GM13976 (cell line): ENCODE data around the gene CUZD1.

Experiments used
- DNase-seq: peaks from one replicate; pipeline ENCODE4 v3.0.0; 2012; ENCODE audit warnings: low spot score
- in situ Hi-C: fragments of 300-500 bp; cut with MboI; formaldehyde crosslinking; loops from one replicate; pipeline ENCODE4 v1.12.0; 2022; ENCODE audit warnings: low sequenced_read_pairs, mixed read lengths, inconsistent platforms; ENCODE audit not compliant: unreplicated experiment
- TF ChIP-seq, protein P1 (sequence below): IDR thresholded peaks from 2 replicates; pipeline ENCODE4 v1.5.1; 2012; ENCODE audit warnings: borderline replicate concordance, mild to moderate bottlenecking; ENCODE audit not compliant: insufficient read depth; ENCODE audit errors: extremely low read depth, missing control alignments, control extremely low read depth

The CUZD1 gene

DNA sequence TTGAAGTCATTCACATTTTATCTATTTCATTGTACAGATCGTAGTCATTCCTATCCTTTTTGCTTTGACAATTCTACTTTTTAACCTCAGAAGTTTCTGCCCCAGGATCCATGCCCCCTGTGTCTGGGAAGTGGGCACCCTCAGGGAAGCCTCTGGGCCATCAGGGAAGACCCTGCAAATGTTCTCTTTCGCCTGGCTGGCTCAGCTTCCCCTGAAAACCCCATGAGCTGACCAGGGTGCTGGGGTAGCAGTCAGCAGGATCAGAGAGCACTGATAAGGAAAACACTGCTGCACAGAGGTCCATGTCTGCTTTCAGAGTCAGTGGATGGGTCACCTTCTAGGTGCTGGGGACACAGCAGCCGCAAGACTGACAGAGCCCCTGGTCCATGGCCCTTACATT is 23.8 kb downstream of the CUZD1 start:
- in situ Hi-C loops: no loop called here
- TF ChIP-seq, protein P1, sequence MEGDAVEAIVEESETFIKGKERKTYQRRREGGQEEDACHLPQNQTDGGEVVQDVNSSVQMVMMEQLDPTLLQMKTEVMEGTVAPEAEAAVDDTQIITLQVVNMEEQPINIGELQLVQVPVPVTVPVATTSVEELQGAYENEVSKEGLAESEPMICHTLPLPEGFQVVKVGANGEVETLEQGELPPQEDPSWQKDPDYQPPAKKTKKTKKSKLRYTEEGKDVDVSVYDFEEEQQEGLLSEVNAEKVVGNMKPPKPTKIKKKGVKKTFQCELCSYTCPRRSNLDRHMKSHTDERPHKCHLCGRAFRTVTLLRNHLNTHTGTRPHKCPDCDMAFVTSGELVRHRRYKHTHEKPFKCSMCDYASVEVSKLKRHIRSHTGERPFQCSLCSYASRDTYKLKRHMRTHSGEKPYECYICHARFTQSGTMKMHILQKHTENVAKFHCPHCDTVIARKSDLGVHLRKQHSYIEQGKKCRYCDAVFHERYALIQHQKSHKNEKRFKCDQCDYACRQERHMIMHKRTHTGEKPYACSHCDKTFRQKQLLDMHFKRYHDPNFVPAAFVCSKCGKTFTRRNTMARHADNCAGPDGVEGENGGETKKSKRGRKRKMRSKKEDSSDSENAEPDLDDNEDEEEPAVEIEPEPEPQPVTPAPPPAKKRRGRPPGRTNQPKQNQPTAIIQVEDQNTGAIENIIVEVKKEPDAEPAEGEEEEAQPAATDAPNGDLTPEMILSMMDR: no peak
- no peak for DNase-seq

DNA sequence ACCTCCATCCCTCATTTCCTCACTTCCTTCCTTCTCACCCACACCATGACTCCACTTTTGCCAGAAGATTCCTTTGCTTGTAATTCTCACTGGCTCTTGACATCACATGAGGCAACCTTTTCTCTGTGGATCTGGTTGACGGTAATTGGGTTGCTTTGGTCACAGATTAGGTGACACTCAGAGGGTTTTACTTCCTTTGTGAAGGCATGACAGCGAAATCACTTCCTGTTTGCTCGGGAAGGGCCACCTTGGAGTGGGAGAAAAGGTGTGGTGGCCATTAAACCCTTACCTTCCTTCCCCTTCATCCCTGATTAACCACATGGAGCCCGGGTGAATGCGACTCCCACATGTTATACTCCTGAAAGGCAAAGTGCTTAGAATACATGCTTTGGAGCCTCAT is 30.2 kb downstream of the CUZD1 start:
- DNase-seq: no peak
- TF ChIP-seq, protein P1: no peak
- in situ Hi-C loops: no loop called here

DNA sequence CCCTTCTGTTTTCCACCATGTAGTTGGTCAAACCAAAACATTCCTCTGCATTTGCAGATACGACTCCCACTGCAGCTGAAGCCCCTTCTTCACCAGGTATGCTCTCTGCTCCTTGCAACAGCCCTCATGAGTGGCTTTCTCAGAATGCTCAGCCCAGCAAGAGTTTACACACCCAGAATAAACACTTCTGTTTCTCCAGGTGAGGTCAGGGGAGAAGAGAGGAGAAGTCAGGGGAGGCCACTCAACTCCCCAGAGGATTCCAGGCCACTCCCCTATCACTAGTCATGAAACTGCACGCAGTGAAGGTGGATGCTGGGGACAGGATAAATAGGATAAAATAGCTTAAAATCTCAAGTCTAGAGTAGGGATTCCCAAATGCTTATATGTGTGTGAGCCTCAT is 31.2 kb downstream of the CUZD1 start:
- TF ChIP-seq, protein P1: no peak
- no peak for DNase-seq
- in situ Hi-C loops: no loop called here

DNA sequence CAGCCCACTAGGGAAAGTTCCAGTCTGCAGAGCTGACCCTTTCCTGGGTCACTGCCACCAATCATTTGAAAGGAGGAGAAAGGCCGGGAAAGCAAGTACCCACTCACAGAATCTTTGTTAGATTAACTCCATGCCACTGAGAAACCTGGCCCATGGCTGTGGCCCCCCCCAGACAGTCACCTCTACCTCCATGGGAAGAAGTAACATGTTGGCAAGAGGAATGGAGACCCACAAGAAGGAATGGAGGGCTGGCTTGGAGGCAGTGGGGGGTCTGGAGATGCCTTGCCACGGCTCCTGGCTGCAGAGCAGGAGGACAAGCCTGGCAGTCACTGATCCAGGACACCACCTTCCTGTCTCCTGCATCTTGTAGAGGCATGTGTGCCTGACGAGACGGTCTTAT is 32.9 kb downstream of the CUZD1 start:
- in situ Hi-C loops: no loop called here
- no peak for DNase-seq
- TF ChIP-seq, protein P1: no peak

DNA sequence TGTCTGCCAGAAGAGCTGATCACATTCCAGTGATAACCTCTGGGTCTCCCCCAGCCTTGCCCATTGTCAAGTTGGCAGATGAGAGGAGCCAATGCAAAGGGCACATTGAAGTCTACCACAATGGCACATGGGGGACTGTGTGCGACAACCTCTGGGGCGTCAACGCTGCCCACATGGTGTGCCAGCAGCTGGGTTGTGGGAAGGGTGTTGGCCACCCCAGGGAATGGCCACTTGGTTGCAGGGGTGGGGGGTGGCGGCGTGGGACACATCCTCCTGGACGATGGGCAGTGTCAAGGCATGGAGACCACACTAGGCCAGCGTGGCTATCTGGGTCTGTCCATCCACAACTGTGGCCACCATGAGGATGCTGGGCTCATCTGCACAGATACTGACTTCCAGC is 43.4 kb downstream of the CUZD1 start:
- DNase-seq: no peak
- in situ Hi-C loops: no loop called here
- TF ChIP-seq, protein P1: no peak

DNA sequence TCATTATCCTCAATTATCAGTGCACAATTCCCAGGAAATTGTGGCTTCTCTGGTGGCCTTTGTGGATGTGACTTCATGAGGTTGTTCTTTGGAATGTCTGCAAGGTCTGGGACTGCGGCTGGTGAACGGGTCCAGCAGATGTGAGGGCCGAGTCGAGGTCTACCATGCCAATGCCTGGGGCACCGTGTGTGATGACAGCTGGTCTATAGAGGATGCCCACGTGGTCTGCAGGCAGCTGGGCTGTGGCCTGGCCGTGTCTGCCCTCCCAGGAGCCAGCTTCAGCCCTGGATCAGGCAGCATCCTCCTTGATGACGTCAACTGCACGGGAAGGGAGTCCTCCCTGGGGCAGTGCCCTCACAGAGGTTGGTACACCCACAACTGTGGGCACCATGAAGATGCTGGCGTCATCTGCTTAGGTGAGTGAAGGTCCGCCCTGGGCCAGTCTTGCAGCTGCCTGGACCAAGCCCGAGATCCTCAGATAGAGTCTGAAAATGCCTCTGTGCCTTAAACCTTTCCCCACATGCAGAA is 46.9 kb downstream of the CUZD1 start:
- TF ChIP-seq, protein P1: no peak
- DNase-seq: no peak
- in situ Hi-C loops: no loop called here

DNA sequence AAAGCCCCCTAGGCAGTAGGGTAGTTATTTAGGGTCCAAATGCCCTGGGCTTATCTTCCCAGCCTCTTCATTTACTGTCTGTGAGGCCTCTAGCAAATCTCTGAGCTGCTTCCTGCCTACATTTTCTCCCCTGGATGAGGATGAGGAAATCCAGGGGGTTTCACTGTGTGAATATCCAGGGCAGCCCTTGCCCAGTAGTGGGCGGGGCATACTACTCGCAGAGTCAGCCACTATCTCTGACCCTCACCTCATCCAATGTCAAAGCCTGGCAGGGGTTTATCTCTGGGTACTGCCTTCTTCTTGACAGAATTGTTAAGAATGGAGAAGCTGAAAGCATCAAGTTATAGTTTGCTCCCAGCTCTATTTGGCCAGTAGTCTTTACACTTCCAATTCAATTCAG is 48.9 kb downstream of the CUZD1 start:
- DNase-seq: no peak
- in situ Hi-C loops: no loop called here
- TF ChIP-seq, protein P1: no peak
